ENCODE results near the gene GRHL3.
A peak's percentile ranks its signal among the peaks of the same experiment; 100 is the strongest.

The GRHL3 gene

DNA sequence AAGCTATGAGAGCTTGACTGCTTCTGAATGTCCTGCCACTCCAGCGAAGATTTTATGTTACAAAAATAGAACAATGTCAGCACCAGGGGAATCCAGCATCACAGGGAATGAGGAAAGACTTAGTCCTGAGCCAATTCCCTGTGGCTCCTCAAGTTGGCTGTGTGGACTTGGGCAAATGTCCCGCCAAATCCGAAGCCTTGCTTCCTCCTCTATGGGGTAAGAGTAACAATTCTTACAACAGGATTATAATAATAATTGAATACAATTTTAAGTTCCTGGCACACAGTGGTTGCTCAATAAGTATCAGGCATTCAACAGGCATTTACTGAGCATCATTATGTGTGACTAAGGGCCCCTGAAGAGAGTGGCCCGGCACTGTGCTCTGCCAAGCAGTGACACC, 50.0 kb downstream of the GRHL3 start:
- no peak for DNase-seq (ENCODE audit: low read depth in 2 of 3, low spot score in 2 of 3)

DNA sequence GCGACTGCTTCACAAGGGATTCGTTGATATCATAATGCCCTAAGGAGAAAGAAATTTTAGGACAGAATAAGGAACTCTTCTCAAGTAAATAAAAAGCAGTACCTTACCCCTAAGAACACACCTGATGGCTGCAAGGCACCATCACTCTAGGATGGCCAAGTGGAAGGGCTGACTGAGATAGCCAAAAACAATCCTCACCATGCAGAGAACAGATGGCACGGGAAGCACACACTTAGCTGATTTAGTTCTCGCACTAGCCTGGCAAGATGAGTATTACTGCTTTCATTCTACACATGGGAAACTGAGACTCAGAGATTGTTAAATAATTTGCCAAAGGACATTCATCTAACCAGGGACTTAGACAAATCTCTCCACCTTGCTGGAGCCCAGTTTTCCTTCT, 50.6 kb downstream of the GRHL3 start:
- DNase-seq (ENCODE audit: low read depth in 2 of 3, low spot score in 2 of 3) = no peak

GRCh38 chr1:24373044-24373443, 53.9 kb downstream of the GRHL3 start:
- DNase-seq (ENCODE audit: low read depth in 2 of 3, low spot score in 2 of 3) = no peak

DNA sequence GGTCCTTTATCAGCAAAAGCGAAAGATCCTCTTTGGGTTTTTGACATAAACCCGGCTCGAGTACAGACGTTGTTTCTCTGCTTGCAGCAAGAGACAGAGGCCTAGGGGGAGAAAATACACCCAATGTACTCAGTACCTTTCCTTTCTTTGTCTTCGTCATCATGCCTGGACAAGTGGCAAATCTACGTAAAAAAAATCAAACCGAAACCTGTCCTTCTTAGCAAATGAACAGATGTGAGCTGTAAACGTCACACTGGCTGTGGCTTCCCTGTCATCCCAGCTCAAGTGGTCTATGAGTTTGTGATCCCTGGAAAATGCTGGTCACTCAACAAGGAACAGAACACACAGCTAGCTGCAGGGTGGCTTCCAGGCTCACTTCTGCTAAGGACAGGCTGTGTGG, 54.6 kb downstream of the GRHL3 start:
- no peak for DNase-seq (ENCODE audit: low read depth in 2 of 3, low spot score in 2 of 3)

GRCh38 chr1:24374891-24375786, 56.0 kb downstream of the GRHL3 start:
- no peak for DNase-seq (ENCODE audit: low read depth in 2 of 3, low spot score in 2 of 3)

DNA sequence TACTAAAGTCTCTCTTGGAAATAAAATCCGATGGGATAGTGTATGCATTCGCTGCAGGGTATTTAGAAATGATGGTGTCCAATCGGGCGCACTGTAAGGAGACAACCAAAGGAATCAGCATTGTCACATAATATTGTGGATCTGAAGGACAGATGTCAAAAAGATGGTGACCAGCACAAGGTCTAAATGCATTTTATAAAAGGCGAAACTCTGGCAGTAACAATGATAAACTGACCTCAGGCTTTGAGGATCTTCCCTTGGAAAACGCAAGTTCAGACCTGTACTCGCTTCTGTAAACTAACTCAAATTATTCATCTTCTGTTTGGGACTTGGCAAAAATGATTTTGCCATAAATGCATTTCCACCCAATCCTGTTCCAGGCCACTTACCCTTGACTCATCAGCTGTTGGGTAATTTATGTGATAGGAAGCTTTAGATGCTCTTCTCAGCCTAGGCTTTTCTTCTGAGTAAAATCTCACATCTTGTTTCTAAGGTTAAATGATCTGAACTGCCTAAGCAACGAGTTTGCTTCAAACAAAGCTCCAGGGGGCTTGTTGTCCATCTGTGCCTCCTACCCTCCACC, 60.7 kb downstream of the GRHL3 start:
- no peak for DNase-seq (ENCODE audit: low read depth in 2 of 3, low spot score in 2 of 3)

DNA sequence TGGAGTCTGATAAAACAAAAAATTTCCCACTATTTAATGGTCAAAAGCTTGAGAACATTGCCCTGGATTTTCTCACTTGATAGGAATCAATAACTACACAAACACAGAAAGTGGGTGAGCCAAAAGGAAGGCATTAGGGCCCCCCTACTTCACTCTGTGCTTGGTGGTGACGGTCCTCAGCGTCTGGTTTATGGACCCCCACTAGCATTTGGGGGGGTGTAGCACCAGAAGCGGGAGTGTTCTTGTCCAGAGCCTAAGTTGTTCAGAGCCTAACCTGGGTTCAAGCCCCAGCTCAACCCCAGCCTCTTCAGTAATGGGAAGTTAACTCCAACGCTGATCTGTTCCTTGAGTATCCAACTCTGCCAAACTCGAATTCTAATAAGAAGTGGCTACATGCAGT, 61.4 kb downstream of the GRHL3 start:
- DNase-seq (ENCODE audit: low read depth in 2 of 3, low spot score in 2 of 3) = no peak

- DNase-seq (ENCODE audit: low read depth in 2 of 3, low spot score in 2 of 3) = no peak
Observed at GRCh38 chr1:24381256-24381655, 62.1 kb downstream of the GRHL3 start.

DNA sequence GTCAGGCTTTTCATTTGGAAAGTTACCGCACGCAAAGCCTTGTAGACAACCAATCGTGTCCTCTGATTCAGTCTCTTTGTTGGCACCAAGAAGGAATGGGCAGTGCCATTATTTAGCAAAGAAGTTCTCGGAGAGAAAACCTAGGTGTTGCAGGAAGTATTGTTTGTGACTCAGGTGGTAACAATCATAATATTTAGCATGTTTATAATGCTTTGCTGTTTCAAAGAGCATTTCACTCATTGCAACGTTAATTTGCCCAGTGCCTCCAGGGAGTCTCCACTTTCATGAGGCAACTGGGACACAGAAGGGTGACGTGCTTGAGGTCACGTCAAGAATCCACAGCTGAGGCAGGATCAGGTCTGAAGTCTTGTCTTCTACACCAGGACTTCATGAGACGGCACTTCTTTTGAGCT, 63.0 kb downstream of the GRHL3 start:
- DNase-seq (ENCODE audit: low read depth in 2 of 3, low spot score in 2 of 3) = no peak

DNA sequence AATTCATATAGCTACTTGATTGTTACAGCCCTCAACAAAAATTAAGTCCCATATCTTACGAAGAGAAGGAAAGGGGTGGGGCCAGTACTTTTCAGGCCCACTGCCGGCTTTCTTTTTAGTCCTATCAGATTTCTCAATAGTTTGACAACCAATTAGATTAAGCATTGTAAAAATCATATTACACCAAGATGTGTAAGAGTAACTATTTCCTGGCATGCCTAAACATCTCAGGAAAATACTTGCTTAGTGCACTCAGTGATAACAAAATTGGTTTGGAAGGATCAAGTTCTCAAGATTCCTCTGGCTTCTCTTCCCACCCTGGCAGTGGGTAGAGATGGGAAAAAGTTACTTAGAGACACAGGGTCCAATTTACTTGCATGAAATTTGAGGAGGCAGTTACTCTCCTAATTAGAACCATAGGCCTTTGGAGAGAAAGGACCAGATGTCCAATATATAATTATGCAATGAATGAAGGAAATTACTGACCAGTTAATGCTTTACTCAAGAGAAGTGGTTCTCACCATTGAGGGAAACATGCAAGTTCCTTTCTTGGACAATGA, 64.3 kb downstream of the GRHL3 start:
- DNase-seq (ENCODE audit: low read depth in 2 of 3, low spot score in 2 of 3) = no peak

DNA sequence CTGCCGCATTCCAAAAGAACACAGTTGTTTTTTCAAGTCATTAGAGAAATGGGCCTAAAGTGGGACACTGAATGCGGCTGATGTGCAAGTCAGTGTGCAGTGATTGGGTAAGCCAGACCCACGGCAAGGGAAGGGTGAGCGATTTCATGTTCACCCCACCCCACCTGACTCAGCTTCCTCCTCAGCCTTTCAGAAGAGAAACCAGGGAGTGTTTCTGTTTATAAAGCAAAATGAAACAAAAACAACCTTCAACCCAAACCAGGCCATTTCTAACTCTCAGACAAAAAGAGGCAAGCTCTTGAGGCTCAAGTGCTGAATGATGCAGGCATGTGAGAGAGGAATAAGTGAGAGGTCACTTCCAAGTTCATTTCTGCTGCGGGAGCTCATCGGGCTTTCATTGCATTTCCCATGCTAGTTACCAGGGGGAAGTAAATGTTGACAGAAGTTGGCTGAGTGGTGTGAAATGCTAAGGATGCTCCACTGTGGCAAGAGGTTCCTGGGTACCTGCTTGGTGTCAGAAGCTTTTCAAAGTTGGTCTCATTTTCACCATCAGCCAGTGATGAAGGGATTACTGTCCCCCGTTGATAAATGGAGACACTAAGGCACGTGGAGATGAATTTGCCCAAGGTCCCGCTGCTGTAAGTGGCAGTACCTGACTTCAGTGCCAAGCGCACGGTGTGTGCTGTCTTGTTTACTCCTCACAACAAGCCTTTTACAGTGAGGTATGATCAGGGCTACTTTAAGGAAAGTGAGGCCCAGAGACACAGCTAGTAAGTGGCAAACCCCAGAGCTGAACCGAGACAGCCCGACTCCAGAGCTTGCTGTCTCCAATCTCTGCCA, 65.3 kb downstream of the GRHL3 start:
- no peak for DNase-seq (ENCODE audit: low read depth in 2 of 3, low spot score in 2 of 3)

DNA sequence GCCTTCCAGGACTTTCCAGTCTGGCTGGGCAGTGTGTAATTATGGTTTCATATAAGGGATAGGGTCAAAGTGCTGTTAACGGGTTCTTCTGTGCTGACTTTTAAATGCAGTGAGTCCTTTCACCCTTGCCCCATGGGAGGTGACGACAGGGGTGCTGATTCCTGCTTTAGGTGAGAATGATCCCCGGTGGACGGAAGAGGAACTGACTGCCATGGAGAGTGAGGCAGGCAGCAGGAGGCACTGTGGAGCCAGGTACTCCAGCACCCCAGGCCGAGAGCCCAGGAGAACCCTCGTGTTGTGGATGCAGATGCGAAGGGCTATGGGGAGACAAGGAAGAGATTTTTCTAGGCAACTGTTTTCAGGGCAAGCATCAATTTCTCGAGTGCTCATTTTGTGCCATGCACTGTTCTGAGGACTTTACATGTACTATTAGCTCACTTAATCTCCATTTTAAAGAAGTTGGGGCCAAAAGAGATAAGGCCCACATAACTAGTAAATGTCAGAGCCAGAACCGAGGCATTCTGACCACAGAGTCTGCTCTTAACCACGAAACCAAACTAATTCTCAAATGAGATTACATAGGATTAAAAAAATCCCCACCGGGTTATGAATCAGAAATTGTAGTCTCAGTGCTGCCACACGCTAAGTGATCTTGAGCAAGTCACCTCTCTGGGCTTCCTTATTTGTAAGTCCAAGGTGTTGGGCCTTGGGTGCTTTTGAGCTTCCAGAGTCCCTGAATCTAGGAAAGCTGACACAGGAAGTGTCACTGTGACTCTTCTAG, 66.2 kb downstream of the GRHL3 start:
- no peak for DNase-seq (ENCODE audit: low read depth in 2 of 3, low spot score in 2 of 3)

DNA sequence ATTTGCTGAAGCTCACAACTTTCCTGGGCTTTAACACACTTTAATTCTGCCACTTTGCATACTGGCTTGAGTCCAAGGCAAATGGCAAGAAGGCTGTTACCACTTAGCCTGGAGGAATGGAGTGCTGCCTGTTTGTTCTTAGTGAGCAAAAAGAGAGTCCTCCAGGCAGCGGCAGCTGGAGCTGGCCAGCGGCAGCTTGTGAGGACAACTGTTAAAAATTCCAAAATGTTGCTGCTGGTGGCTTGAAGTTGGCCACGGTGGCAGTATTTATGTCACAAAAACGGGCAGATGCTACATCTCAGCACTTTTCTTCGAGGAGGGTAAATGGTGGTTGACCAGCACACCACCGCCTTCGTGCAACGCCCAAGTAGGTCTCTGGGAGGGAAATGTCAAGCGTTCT, 67.1 kb downstream of the GRHL3 start:
- DNase-seq (ENCODE audit: low read depth in 2 of 3, low spot score in 2 of 3) = no peak

DNA sequence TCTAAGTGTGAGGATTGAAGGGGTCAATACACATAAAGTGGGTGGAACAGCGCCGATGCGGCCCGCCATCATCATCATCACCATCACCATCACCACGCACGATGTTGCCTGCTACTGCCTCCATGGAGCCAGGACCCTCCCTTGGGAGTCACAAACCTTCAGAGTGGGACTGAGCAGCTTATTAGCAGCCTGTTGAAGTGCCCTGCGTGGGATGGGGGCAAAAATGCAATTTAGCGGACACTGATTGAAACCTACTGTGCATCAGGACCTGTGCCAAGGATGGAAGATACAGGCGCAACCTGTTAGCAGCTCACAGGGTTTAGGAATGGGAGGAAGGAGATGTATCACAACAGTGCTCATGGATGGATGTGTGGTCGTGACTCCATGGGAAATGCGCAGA, 67.8 kb downstream of the GRHL3 start:
- no peak for DNase-seq (ENCODE audit: low read depth in 2 of 3, low spot score in 2 of 3)

- no peak for DNase-seq (ENCODE audit: low read depth in 2 of 3, low spot score in 2 of 3)
Observed at GRCh38 chr1:24387636-24388175, 68.5 kb downstream of the GRHL3 start.

DNA sequence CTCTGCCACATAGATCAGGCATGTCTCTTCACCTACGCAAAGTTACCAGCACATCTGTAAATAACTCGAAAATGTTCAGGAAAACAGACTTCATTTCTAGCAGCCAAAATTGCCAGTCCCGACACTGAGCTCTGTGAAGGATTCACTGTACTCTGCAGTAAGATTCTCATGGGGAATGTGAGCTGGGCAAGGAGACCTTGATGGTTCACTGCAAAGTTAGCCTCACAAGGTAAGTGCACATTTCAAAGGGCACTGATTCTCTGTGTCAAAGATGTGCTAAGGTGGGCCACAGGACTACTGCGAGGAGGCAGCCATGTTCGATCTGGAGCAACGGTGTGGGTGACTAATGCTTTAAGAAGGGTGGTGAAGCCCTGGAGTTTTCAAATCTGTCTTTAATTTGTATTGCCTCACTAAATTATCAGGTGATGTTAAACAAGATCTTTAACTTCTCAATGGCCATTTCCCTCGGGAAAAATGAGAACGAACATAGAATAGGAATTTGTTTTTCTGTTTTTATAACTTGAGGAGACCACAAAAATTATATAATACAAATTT, 69.3 kb downstream of the GRHL3 start:
- no peak for DNase-seq (ENCODE audit: low read depth in 2 of 3, low spot score in 2 of 3)

GRCh38 chr1:24389231-24389678, 70.1 kb downstream of the GRHL3 start:
- DNase-seq (ENCODE audit: low read depth in 2 of 3, low spot score in 2 of 3) = no peak

DNA sequence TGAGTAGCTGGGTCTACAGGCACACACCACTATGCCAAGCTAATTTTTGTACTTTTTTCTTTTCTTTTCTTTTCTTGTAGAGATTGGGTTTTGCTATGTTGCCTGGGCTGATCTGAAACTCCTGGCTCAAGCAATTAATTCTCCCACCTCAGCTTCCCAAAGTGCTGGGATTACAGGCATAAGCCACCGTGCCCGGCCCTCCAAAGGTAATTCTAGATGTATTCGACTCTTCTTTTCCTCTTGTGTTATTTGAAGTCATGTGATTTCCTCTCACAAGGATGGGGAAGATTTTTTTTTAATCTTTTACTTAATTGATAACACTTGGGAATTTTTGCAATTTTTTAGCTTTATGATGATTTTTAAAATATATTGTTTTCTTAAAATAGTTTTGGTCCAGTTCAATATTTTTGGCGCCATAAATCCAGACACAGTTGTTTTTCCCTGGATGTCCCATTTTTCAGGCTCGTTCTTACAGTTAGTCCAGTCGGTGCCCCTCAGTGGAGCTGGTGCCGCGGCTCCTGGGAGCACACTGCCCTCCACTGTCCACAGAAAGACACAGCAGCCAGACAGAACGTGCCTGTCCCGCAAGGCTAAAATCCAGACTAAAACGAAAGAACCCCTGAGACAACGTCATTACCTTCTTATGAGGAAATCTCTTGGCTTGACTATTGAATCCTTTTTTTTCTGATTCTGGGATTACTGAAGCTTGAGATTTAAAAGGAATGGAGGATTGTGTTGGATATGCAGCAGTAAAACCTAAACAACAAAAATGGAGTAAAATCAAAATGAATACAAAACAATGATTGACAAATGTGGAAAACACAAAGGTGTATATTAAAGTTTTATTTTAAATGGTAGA, 72.0 kb downstream of the GRHL3 start:
- peak in 1 of 3 experiments; percentile 39 for DNase-seq (ENCODE audit: low read depth in 2 of 3, low spot score in 2 of 3)
